Karpas-422 (cell line): ENCODE measurements around the gene MATN4. TPM values are rescaled to one million over a fixed set of nuclear protein-coding genes. Genes with fewer than 3 reads are reported as not detected.

Experiments used
- DNase-seq: peaks from one replicate; pipeline ENCODE4 v3.0.0-alpha.2; 2015
- H2AFZ ChIP-seq: fragments of 200-600 bp; sonication (generic); 2 replicates; pipeline ENCODE4 v1.6.1; 2014; ENCODE audit warnings: antibody characterized with exemption, low read length, mixed read lengths
- H3K27ac ChIP-seq: fragments of 200-600 bp; sonication (generic); 2 replicates; pipeline ENCODE4 v1.5.1; 2014; ENCODE audit warnings: mild to moderate bottlenecking, low read length, moderate library complexity
- H3K27me3 ChIP-seq: fragments of 200-600 bp; sonication (generic); 2 replicates; pipeline ENCODE4 v1.6.1; 2014; ENCODE audit warnings: low read length, mixed read lengths
- H3K36me3 ChIP-seq: fragments of 200-600 bp; sonication (generic); 2 replicates; pipeline ENCODE4 v1.6.1; 2014; ENCODE audit warnings: low read length, mixed read lengths; ENCODE audit not compliant: insufficient read depth
- H3K4me1 ChIP-seq: fragments of 200-600 bp; sonication (generic); 2 replicates; pipeline ENCODE4 v1.6.1; 2014; ENCODE audit warnings: mild to moderate bottlenecking, low read length, mixed read lengths
- H3K4me2 ChIP-seq: fragments of 200-600 bp; sonication (generic); 2 replicates; pipeline ENCODE4 v1.6.1; 2014; ENCODE audit warnings: low read length, low read depth, mild to moderate bottlenecking; ENCODE audit not compliant: poor library complexity, severe bottlenecking
- H3K4me3 ChIP-seq: fragments of 200-600 bp; sonication (generic); 2 replicates; pipeline ENCODE4 v1.5.1; 2014; ENCODE audit warnings: mild to moderate bottlenecking, antibody characterized with exemption, low read length, mixed read lengths
- H3K79me2 ChIP-seq: fragments of 200-600 bp; sonication (generic); 2 replicates; pipeline ENCODE4 v1.6.1; 2014; ENCODE audit warnings: mild to moderate bottlenecking, low read length, mixed read lengths
- H3K9ac ChIP-seq: fragments of 200-600 bp; sonication (generic); 2 replicates; pipeline ENCODE4 v1.6.0; 2014; ENCODE audit warnings: low read length
- H3K9me2 ChIP-seq: fragments of 200-600 bp; sonication (generic), shearing (Covaris generic); replicated peaks from 2 replicates; pipeline ENCODE4 v1.6.0; 2014; ENCODE audit warnings: mild to moderate bottlenecking, low read length, moderate library complexity; ENCODE audit not compliant: insufficient read depth
- H3K9me3 ChIP-seq: fragments of 300-700, 200-600 bp; sonication (generic); 2 replicates; pipeline ENCODE4 v1.6.1; 2014; ENCODE audit warnings: low read length, mixed read lengths
- H4K20me1 ChIP-seq: fragments of 200-600 bp; sonication (generic); 2 replicates; pipeline ENCODE4 v1.6.1; 2014; ENCODE audit warnings: mild to moderate bottlenecking, antibody characterized with exemption, low read length, low read depth; ENCODE audit not compliant: insufficient read depth
- total RNA-seq: library from RNA; depleted of rRNA; stranded (reverse); fragments of >200 nt; shearing (Covaris generic); gene quantifications from 2 replicates; pipeline ENCODE4 v1.2.3, GENCODE V29; 2014; ENCODE audit warnings: low replicate concordance

The MATN4 gene
- total RNA-seq, 1 experiment from 2014 or later, result not detected

GRCh38 chr20:45347936-45348778 lies 40.1 kb upstream of the MATN4 start, which contains the start of gene SDC4:
Gene SDC4, minus strand, starts transcription at chr20:45348424. Its CDS starts 40 bp downstream, at chr20:45348384.
- H3K4me1 ChIP-seq, result no peaks in the 10 kb centered on the region
- no peak within 1 kb of the TSS for H2AFZ ChIP-seq
- no peaks in the 10 kb centered on the region for H3K27me3 ChIP-seq
- H3K79me2 ChIP-seq, result no peaks in the 10 kb centered on the region
- no peaks in the 10 kb centered on the region for H3K9me3 ChIP-seq
- H3K4me3 ChIP-seq, result no peak within 1 kb of the TSS
- H4K20me1 ChIP-seq, result no peaks in the 10 kb centered on the region
- no peaks in the 10 kb centered on the region for H3K36me3 ChIP-seq
- DNase-seq, result no peak
- H3K9me2 ChIP-seq, result no peaks in the 10 kb centered on the region
- no peak within 1 kb of the TSS for H3K4me2 ChIP-seq
- no peak within 1 kb of the TSS for H3K9ac ChIP-seq
- H3K27ac ChIP-seq, result no peak within 1 kb of the TSS

- Histone ChIP-seq H3K9me2 (no peaks in the 10 kb centered on the region), H3K4me2 (no peak overlapping the region), H3K27ac (no peak overlapping the region), H3K9ac (no peak overlapping the region), H3K9me3 (no peaks in the 10 kb centered on the region), H3K4me1 (no peaks in the 10 kb centered on the region), H2AFZ (no peak overlapping the region), H3K4me3 (no peak overlapping the region), H3K27me3 (no peaks in the 10 kb centered on the region), H3K79me2 (no peaks in the 10 kb centered on the region), H4K20me1 (no peaks in the 10 kb centered on the region), H3K36me3 (no peaks in the 10 kb centered on the region)
- no peak for DNase-seq
Measured at GRCh38 chr20:45347297-45347935, 39.3 kb upstream of the MATN4 start.

GRCh38 chr20:45346851-45347250 lies 38.8 kb upstream of the MATN4 start:
- Histone ChIP-seq H3K79me2 (no peaks in the 10 kb centered on the region), H3K36me3 (no peaks in the 10 kb centered on the region), H3K9me3 (no peaks in the 10 kb centered on the region), H3K27me3 (no peaks in the 10 kb centered on the region), H3K9ac (no peak overlapping the region), H2AFZ (no peak overlapping the region), H3K4me1 (no peaks in the 10 kb centered on the region), H3K4me2 (no peak overlapping the region), H4K20me1 (no peaks in the 10 kb centered on the region), H3K27ac (no peak overlapping the region), H3K9me2 (no peaks in the 10 kb centered on the region), H3K4me3 (no peak overlapping the region)
- no peak for DNase-seq

GRCh38 chr20:45346291-45346718 lies 38.2 kb upstream of the MATN4 start:
- Histone ChIP-seq H3K27me3 (no peaks in the 10 kb centered on the region), H4K20me1 (no peaks in the 10 kb centered on the region), H3K4me3 (no peak overlapping the region), H3K36me3 (no peaks in the 10 kb centered on the region), H3K27ac (no peak overlapping the region), H3K4me2 (no peak overlapping the region), H3K79me2 (no peaks in the 10 kb centered on the region), H2AFZ (no peak overlapping the region), H3K9ac (no peak overlapping the region), H3K9me2 (no peaks in the 10 kb centered on the region), H3K4me1 (no peaks in the 10 kb centered on the region), H3K9me3 (no peaks in the 10 kb centered on the region)
- no peak for DNase-seq

- no peak overlapping the region for H3K27ac ChIP-seq
- no peak overlapping the region for H3K4me2 ChIP-seq
Measured at GRCh38 chr20:45345104-45345936, 37.2 kb upstream of the MATN4 start.

GRCh38 chr20:45344168-45344860 lies 36.2 kb upstream of the MATN4 start:
- no peak overlapping the region for H3K27ac ChIP-seq
- no peak overlapping the region for H3K4me2 ChIP-seq
- no peak overlapping the region for H3K4me3 ChIP-seq
- H4K20me1 ChIP-seq, result no peaks in the 10 kb centered on the region
- H3K9me2 ChIP-seq, result no peaks in the 10 kb centered on the region
- no peaks in the 10 kb centered on the region for H3K27me3 ChIP-seq
- H3K79me2 ChIP-seq, result no peaks in the 10 kb centered on the region
- H3K9ac ChIP-seq, result no peak overlapping the region
- H3K36me3 ChIP-seq, result no peaks in the 10 kb centered on the region
- H3K4me1 ChIP-seq, result no peaks in the 10 kb centered on the region
- no peak for DNase-seq
- no peaks in the 10 kb centered on the region for H3K9me3 ChIP-seq
- no peak overlapping the region for H2AFZ ChIP-seq

More at GRCh38 chr20:45345104-45345936, 37.2 kb upstream of the MATN4 start:
- no peaks in the 10 kb centered on the region for H3K9me2 ChIP-seq
- no peaks in the 10 kb centered on the region for H3K9me3 ChIP-seq
- no peaks in the 10 kb centered on the region for H3K79me2 ChIP-seq
- H4K20me1 ChIP-seq, result no peaks in the 10 kb centered on the region
- DNase-seq, result no peak
- no peak overlapping the region for H2AFZ ChIP-seq
- no peaks in the 10 kb centered on the region for H3K36me3 ChIP-seq
- H3K4me1 ChIP-seq, result no peaks in the 10 kb centered on the region
- H3K4me3 ChIP-seq, result no peak overlapping the region
- H3K27me3 ChIP-seq, result no peaks in the 10 kb centered on the region
- H3K9ac ChIP-seq, result no peak overlapping the region

GRCh38 chr20:45343532-45344167 lies 35.6 kb upstream of the MATN4 start:
- H3K27ac ChIP-seq, result no peak overlapping the region
- DNase-seq, result no peak
- no peaks in the 10 kb centered on the region for H3K27me3 ChIP-seq
- no peak overlapping the region for H3K4me3 ChIP-seq
- H3K4me1 ChIP-seq, result no peaks in the 10 kb centered on the region
- H2AFZ ChIP-seq, result no peak overlapping the region
- H4K20me1 ChIP-seq, result no peaks in the 10 kb centered on the region
- no peaks in the 10 kb centered on the region for H3K79me2 ChIP-seq
- no peak overlapping the region for H3K4me2 ChIP-seq
- no peaks in the 10 kb centered on the region for H3K36me3 ChIP-seq
- H3K9me2 ChIP-seq, result no peaks in the 10 kb centered on the region
- H3K9me3 ChIP-seq, result no peaks in the 10 kb centered on the region
- no peak overlapping the region for H3K9ac ChIP-seq
